ENCODE data around the gene GPX3.

Gene GPX3

GRCh38 chr5:151020304-151021110 lies at the start of gene GPX3:
GPX3 (plus strand) TSS chr5:151020591; CDS start chr5:151020655, 64 bp downstream.
- DNase-seq, result peak; percentile 45

GRCh38 chr5:150978590-150978989 lies 41.8 kb upstream of the GPX3 start:
- DNase-seq, result no peak

GRCh38 chr5:150987746-150988145 lies 32.6 kb upstream of the GPX3 start:
- no peak for DNase-seq

GRCh38 chr5:150989695-150990094 lies 30.7 kb upstream of the GPX3 start:
- no peak for DNase-seq

- DNase-seq, result no peak
These were observed 27.7 kb upstream of the GPX3 start for GRCh38 chr5:150992705-150993104.

GRCh38 chr5:150993422-150993821 lies 27.0 kb upstream of the GPX3 start:
- no peak for DNase-seq

- no peak for DNase-seq
These were observed 26.5 kb upstream of the GPX3 start for GRCh38 chr5:150993826-150994412.

GRCh38 chr5:150999704-151000442 lies 20.5 kb upstream of the GPX3 start:
- DNase-seq, result no peak

- no peak for DNase-seq
These were observed 19.0 kb upstream of the GPX3 start for GRCh38 chr5:151001436-151001835.

GRCh38 chr5:151002250-151002649 lies 18.1 kb upstream of the GPX3 start:
- DNase-seq, result no peak

GRCh38 chr5:151002681-151003502 lies 17.5 kb upstream of the GPX3 start:
- DNase-seq, result no peak

GRCh38 chr5:151003503-151003860 lies 16.9 kb upstream of the GPX3 start:
- no peak for DNase-seq

- DNase-seq, result no peak
These were observed 15.9 kb upstream of the GPX3 start for GRCh38 chr5:151004499-151004898.

GRCh38 chr5:151005187-151005949 lies 15.0 kb upstream of the GPX3 start:
- no peak for DNase-seq

- no peak for DNase-seq
These were observed 14.3 kb upstream of the GPX3 start for GRCh38 chr5:151005950-151006576.

- no peak for DNase-seq
These were observed 13.6 kb upstream of the GPX3 start for GRCh38 chr5:151006704-151007334.

- no peak for DNase-seq
These were observed 12.8 kb upstream of the GPX3 start for GRCh38 chr5:151007430-151008209.

- no peak for DNase-seq
These were observed 12.2 kb upstream of the GPX3 start for GRCh38 chr5:151008210-151008491.

- DNase-seq, result no peak
These were observed 11.5 kb upstream of the GPX3 start for GRCh38 chr5:151008906-151009305.

GRCh38 chr5:151012862-151013261 lies 7.5 kb upstream of the GPX3 start:
- no peak for DNase-seq

Measured in stimulated activated CD4-positive, alpha-beta T cell treated with anti-CD3 and anti-CD28 coated beads, Interleukin-12 subunit alpha, Interleukin-12 subunit beta, amount 100 ng/mL, for 4 hours (primary cell).